PC-3 (cell line): ENCODE results near the gene FAM13A. TPM values are rescaled to one million over a fixed set of nuclear protein-coding genes. Genes with fewer than 3 reads are reported as not detected.

Source experiments
- ATAC-seq: fragments of 200-7000 bp; cut with Tn5 transposase; 2 replicates; pipeline ENCODE4 v1.9.1; 2020; ENCODE audit warnings: mild to moderate bottlenecking, moderate library complexity
- BruUV-seq: library from RNA; stranded (reverse); fragments of 400-500 nt; replicated peaks from 2 replicates; lab custom pipeline; 2021; lab: Mats Ljungman, UMichigan
- CTCF ChIA-PET: fragments of 300-600 bp; sonication (Branson Sonifier 250); formaldehyde crosslinking; loops from one replicate; lab custom pipeline; 2022; ENCODE audit warnings: antibody characterized with exemption; lab: Charles Lee
- POLR2A ChIA-PET: fragments of 300-600 bp; sonication (Branson Sonifier 250); formaldehyde crosslinking; loops from one replicate; lab custom pipeline; 2022; ENCODE audit warnings: antibody characterized with exemption; ENCODE audit not compliant: unreplicated experiment; lab: Charles Lee
- DNase-seq: peaks from one replicate; pipeline ENCODE4 v3.0.0-alpha.2; 2015
- H2AFZ ChIP-seq: fragments of 300-600 bp; sonication (generic); 2 replicates; pipeline ENCODE4 v1.6.0; 2016; ENCODE audit warnings: antibody characterized with exemption, low read length
- H3F3A ChIP-seq: fragments of 300-600 bp; sonication (generic); one replicate; pipeline ENCODE4 v1.6.0; 2017; ENCODE audit warnings: antibody characterized with exemption, low read length, control low read depth, mild to moderate bottlenecking; ENCODE audit not compliant: unreplicated experiment
- H3K27ac ChIP-seq: fragments of 300-600 bp; sonication (generic); 2 replicates; pipeline ENCODE4 v1.5.1; 2016; ENCODE audit warnings: mild to moderate bottlenecking, low read length
- H3K27me3 ChIP-seq: fragments of 300-600 bp; sonication (generic); 2 replicates; pipeline ENCODE4 v1.6.1; 2016; ENCODE audit warnings: low read length, mixed read lengths
- H3K36me3 ChIP-seq: fragments of 300-600 bp; sonication (generic); 2 replicates; pipeline ENCODE4 v1.6.1; 2016; ENCODE audit warnings: low read depth, mixed run types, low read length, mixed read lengths
- H3K4me1 ChIP-seq: fragments of 300-600 bp; sonication (generic); 2 replicates; pipeline ENCODE4 v1.5.1; 2016; ENCODE audit warnings: low read length; ENCODE audit not compliant: insufficient read depth
- H3K4me2 ChIP-seq: fragments of 300-600 bp; sonication (generic); 2 replicates; pipeline ENCODE4 v1.6.0; 2016; ENCODE audit warnings: low read length
- H3K4me3 ChIP-seq: fragments of 300-600 bp; sonication (generic); 2 replicates; pipeline ENCODE4 v1.5.1; 2016; ENCODE audit warnings: mild to moderate bottlenecking, low read length, mixed read lengths
- H3K79me2 ChIP-seq: fragments of 300-600 bp; sonication (generic); 2 replicates; pipeline ENCODE4 v1.6.1; 2017; ENCODE audit warnings: low read length, mixed read lengths
- H3K9ac ChIP-seq: fragments of 300-600 bp; sonication (generic); 2 replicates; pipeline ENCODE4 v1.6.0; 2016; ENCODE audit warnings: mild to moderate bottlenecking, low read length
- H3K9me2 ChIP-seq: fragments of 300-600 bp; sonication (generic); replicated peaks from 2 replicates; pipeline ENCODE4 v1.6.1; 2016; ENCODE audit warnings: mixed run types, low read length, mixed read lengths
- H3K9me3 ChIP-seq: fragments of 300-600 bp; sonication (generic); 2 replicates; pipeline ENCODE4 v1.6.1; 2016; ENCODE audit warnings: low read length, mixed read lengths
- H4K20me1 ChIP-seq: fragments of 300-600 bp; sonication (generic); 2 replicates; pipeline ENCODE4 v1.6.1; 2016; ENCODE audit warnings: low read length, mixed read lengths
- EZH2 ChIP-seq: fragments of 300-600 bp; sonication (generic); IDR thresholded peaks from one replicate; pipeline ENCODE4 v1.6.1; 2017; ENCODE audit warnings: antibody characterized with exemption, mild to moderate bottlenecking, low read length; ENCODE audit not compliant: unreplicated experiment
- EZH2phosphoT487 ChIP-seq: fragments of 300-600 bp; sonication (generic); IDR thresholded peaks from 2 replicates; pipeline ENCODE4 v1.6.1; 2018; ENCODE audit warnings: mild to moderate bottlenecking, antibody characterized with exemption, low read length, borderline replicate concordance
- intact Hi-C: fragments of 100-400 bp; cut with micrococcal nuclease; formaldehyde crosslinking; loops from 2 replicates; pipeline ENCODE4 v1.9.0; 2023
- total RNA-seq: library from RNA; depleted of rRNA; stranded (reverse); fragments of >200 nt; gene quantifications from 2 replicates; pipeline ENCODE4 v1.2.3, GENCODE V29; 2014
- TF ChIP-seq, protein P1 (sequence below): fragments of 300-600 bp; sonication (generic); conservative IDR thresholded peaks from 2 replicates; pipeline ENCODE4 v1.5.1; 2017; ENCODE audit warnings: antibody characterized with exemption, low read depth, mild to moderate bottlenecking, low read length

FAM13A gene
- total RNA-seq, 1 experiment from 2014 or later = 8.6 TPM

- H3K9ac ChIP-seq = no peak overlapping the region
- no peak; the same call in 1 of the 2 replicates for ATAC-seq
These were observed 175.8 kb downstream of the FAM13A start for GRCh38 chr4:88881227-88881569.

DNA sequence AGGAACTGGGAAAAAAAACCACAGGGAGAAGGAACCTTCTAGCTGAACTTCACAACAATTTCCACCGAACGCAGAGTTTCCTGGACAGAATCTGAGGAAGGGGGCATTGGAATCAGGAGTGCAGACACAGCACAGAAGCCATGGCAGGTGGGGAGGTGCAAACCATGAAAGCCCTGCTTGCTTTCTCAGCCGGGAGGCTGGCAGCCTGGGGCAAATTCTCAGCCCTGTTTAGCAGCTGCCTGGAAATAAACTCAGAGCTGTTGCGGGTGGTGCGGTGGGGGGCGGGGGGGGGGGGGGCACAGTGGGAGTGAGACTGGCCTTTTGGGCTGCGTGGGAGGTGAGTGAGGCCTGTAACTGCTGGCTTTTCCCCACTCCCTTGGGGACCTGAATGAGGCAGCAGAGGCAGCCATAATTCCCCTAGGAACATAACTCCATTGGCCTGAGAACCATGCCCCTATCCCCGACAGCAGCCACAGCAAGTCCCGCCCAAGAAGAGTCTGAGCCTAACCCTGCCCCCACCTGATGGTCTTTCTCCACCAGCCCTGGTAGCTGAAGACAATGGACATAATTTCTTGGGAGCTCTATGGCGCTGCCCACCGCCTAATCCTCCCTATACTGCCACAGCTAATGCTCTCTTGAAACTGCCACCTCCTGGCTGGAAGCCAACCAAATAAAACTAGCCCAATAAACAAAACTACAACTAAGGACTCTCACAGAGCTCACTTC is 176.3 kb downstream of the FAM13A start:
- Histone ChIP-seq H2AFZ (no peak overlapping the region), H3K4me2 (no peak overlapping the region), H4K20me1 (no peaks in the 10 kb centered on the region), H3F3A (no peaks in the 10 kb centered on the region), H3K4me1 (no peaks in the 10 kb centered on the region), H3K9ac (no peak overlapping the region), H3K9me2 (no peaks in the 10 kb centered on the region), H3K27ac (no peak overlapping the region), H3K27me3 (no peaks in the 10 kb centered on the region), H3K79me2 (no peaks in the 10 kb centered on the region), H3K36me3 (no peaks in the 10 kb centered on the region), H3K9me3 (no peaks in the 10 kb centered on the region), H3K4me3 (no peak overlapping the region)
- no TSS peak for BruUV-seq
- TF ChIP-seq, protein P1, sequence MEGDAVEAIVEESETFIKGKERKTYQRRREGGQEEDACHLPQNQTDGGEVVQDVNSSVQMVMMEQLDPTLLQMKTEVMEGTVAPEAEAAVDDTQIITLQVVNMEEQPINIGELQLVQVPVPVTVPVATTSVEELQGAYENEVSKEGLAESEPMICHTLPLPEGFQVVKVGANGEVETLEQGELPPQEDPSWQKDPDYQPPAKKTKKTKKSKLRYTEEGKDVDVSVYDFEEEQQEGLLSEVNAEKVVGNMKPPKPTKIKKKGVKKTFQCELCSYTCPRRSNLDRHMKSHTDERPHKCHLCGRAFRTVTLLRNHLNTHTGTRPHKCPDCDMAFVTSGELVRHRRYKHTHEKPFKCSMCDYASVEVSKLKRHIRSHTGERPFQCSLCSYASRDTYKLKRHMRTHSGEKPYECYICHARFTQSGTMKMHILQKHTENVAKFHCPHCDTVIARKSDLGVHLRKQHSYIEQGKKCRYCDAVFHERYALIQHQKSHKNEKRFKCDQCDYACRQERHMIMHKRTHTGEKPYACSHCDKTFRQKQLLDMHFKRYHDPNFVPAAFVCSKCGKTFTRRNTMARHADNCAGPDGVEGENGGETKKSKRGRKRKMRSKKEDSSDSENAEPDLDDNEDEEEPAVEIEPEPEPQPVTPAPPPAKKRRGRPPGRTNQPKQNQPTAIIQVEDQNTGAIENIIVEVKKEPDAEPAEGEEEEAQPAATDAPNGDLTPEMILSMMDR = no peak
- TF ChIP-seq EZH2phosphoT487 = no peak
- TF ChIP-seq EZH2 = no peak
- intact Hi-C loops = no loop called here
- ATAC-seq (no peak), DNase-seq (no peak)
- ChIA-PET CTCF (no interaction called here), POLR2A (no interaction called here)

More at GRCh38 chr4:88881227-88881569, 175.8 kb downstream of the FAM13A start:
- H3K4me2 ChIP-seq = no peak overlapping the region
- no peak overlapping the region for H3K27ac ChIP-seq
- no TSS peak for BruUV-seq
- H3K9me2 ChIP-seq = no peaks in the 10 kb centered on the region
- no peaks in the 10 kb centered on the region for H3K9me3 ChIP-seq
- POLR2A ChIA-PET = no interaction called here
- CTCF ChIA-PET = no interaction called here
- no peaks in the 10 kb centered on the region for H3K36me3 ChIP-seq
- H3K4me3 ChIP-seq = no peak overlapping the region
- H3K79me2 ChIP-seq = no peaks in the 10 kb centered on the region
- H3F3A ChIP-seq = no peaks in the 10 kb centered on the region
- TF ChIP-seq EZH2 (no peak), EZH2phosphoT487 (no peak)
- TF ChIP-seq, protein P1 = no peak
- no peak overlapping the region for H2AFZ ChIP-seq
- intact Hi-C loops = no loop called here
- no peaks in the 10 kb centered on the region for H4K20me1 ChIP-seq
- no peak for DNase-seq
- H3K4me1 ChIP-seq = no peaks in the 10 kb centered on the region
- H3K27me3 ChIP-seq = no peaks in the 10 kb centered on the region

GRCh38 chr4:88879991-88880390 is 177.0 kb downstream of the FAM13A start:
- Histone ChIP-seq H3K9me3 (no peaks in the 10 kb centered on the region), H3K4me3 (no peak overlapping the region), H3K4me2 (no peak overlapping the region), H3K27ac (no peak overlapping the region), H3K79me2 (no peaks in the 10 kb centered on the region), H3K27me3 (no peaks in the 10 kb centered on the region), H3F3A (no peaks in the 10 kb centered on the region), H2AFZ (no peak overlapping the region), H4K20me1 (no peaks in the 10 kb centered on the region), H3K9me2 (no peaks in the 10 kb centered on the region), H3K36me3 (no peaks in the 10 kb centered on the region), H3K4me1 (no peaks in the 10 kb centered on the region), H3K9ac (no peak overlapping the region)
- TF ChIP-seq, protein P1 = no peak
- no peak for ATAC-seq
- CTCF ChIA-PET = no interaction called here
- no TSS peak for BruUV-seq
- POLR2A ChIA-PET = no interaction called here
- intact Hi-C loops = no loop called here
- DNase-seq = no peak
